Nephron progenitor cell (in vitro differentiated cells): Measurements from ENCODE around the gene LRRC42.

Experiments
- DNase-seq: peaks from one replicate; pipeline ENCODE4 v3.0.0; 2021
- H3K27ac Mint-ChIP-seq: 2 replicates; pipeline ENCODE4 v1.8.0; 2021; ENCODE audit warnings: mild to moderate bottlenecking, moderate library complexity, mixed read lengths
- H3K27me3 Mint-ChIP-seq: 2 replicates; pipeline ENCODE4 v1.8.0; 2021; ENCODE audit warnings: mild to moderate bottlenecking, low read depth, mixed read lengths; ENCODE audit not compliant: poor library complexity
- H3K36me3 Mint-ChIP-seq: 2 replicates; pipeline ENCODE4 v1.8.0; 2021; ENCODE audit warnings: low read depth, mixed read lengths
- H3K4me1 Mint-ChIP-seq: 2 replicates; pipeline ENCODE4 v1.8.0; 2021; ENCODE audit warnings: mixed read lengths
- H3K4me3 Mint-ChIP-seq: 2 replicates; pipeline ENCODE4 v1.8.0; 2021; ENCODE audit warnings: mild to moderate bottlenecking, moderate library complexity, mixed read lengths
- H3K9me3 Mint-ChIP-seq: 2 replicates; pipeline ENCODE4 v1.8.0; 2021; ENCODE audit warnings: mild to moderate bottlenecking, moderate library complexity, mixed read lengths
- TF ChIP-seq, protein P1 (sequence below): fragments of 200-600 bp; sonication (generic); IDR thresholded peaks from 2 replicates; pipeline ENCODE4 v1.5.0; 2021; ENCODE audit warnings: antibody characterized with exemption

Gene LRRC42

DNA sequence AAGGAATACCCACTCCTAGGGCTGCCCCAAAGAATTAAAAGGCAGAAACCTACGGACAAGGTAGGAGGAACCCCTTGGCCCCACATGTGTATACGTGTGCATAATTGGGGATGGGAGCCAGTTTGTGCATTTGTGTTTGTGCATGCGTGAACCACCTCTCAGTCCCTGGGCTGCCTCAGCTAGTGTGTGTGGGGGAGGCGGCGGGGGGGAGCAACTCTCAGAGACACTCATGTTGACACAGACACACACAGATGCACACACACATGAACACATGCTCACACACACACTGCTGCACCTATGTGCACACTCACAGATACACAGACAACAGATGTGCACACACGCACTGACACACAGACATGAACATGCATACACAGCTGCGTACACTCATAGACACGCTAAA, 66.7 kb downstream of the LRRC42 start:
- H3K4me1 Mint-ChIP-seq, result peaks cover 11% of the 10 kb centered on the region
- no peaks in the 10 kb centered on the region for H3K9me3 Mint-ChIP-seq
- DNase-seq, result no peak
- H3K4me3 Mint-ChIP-seq, result no peak overlapping the region
- peaks cover 27% of the 10 kb centered on the region for H3K27me3 Mint-ChIP-seq
- TF ChIP-seq, protein P1, sequence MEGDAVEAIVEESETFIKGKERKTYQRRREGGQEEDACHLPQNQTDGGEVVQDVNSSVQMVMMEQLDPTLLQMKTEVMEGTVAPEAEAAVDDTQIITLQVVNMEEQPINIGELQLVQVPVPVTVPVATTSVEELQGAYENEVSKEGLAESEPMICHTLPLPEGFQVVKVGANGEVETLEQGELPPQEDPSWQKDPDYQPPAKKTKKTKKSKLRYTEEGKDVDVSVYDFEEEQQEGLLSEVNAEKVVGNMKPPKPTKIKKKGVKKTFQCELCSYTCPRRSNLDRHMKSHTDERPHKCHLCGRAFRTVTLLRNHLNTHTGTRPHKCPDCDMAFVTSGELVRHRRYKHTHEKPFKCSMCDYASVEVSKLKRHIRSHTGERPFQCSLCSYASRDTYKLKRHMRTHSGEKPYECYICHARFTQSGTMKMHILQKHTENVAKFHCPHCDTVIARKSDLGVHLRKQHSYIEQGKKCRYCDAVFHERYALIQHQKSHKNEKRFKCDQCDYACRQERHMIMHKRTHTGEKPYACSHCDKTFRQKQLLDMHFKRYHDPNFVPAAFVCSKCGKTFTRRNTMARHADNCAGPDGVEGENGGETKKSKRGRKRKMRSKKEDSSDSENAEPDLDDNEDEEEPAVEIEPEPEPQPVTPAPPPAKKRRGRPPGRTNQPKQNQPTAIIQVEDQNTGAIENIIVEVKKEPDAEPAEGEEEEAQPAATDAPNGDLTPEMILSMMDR, result no peak
- no peak overlapping the region for H3K27ac Mint-ChIP-seq
- H3K36me3 Mint-ChIP-seq, result no peaks in the 10 kb centered on the region

GRCh38 chr1:54013393-54014008, 67.4 kb downstream of the LRRC42 start:
- peaks cover 11% of the 10 kb centered on the region for H3K4me1 Mint-ChIP-seq

DNA sequence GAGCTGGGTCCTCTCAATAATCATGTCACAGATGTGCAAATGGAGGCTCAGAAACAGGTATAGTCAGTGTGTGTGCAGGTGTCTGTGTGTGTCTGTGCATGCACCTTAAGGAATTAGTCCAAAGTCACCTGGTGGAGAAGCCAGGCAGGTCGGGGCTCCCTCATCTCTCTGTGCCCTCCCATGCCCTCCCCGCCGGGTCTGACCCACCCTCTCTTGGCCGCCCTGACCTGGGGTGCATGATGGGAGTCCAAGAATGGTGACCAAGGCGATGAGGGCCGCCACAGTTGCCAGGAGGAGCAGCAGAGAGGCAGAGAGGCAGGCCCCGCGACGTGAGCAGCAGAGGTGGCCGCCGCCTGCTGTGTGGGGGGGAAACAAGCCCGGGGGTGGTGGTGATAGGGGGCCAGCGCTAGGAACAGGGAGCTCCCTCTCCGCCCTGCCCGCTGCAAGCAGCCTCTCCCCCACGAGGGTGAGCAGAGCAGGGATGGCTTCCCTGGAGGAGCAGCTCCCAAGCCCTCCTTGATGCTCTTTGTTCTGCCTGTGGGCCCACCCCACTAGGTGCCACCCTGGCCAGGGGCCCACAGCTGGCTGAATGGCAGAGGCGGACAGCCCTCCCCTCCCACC, 68.0 kb downstream of the LRRC42 start:
- no peak overlapping the region for H3K27ac Mint-ChIP-seq
- TF ChIP-seq, protein P1, result no peak
- no peak for DNase-seq
- no peaks in the 10 kb centered on the region for H3K36me3 Mint-ChIP-seq
- H3K4me3 Mint-ChIP-seq, result no peak overlapping the region
- H3K27me3 Mint-ChIP-seq, result peaks cover 26% of the 10 kb centered on the region
- H3K4me1 Mint-ChIP-seq, result peaks cover 14% of the 10 kb centered on the region
- no peaks in the 10 kb centered on the region for H3K9me3 Mint-ChIP-seq

More at GRCh38 chr1:54013393-54014008, 67.4 kb downstream of the LRRC42 start:
- no peaks in the 10 kb centered on the region for H3K36me3 Mint-ChIP-seq
- DNase-seq, result no peak
- peaks cover 26% of the 10 kb centered on the region for H3K27me3 Mint-ChIP-seq
- TF ChIP-seq, protein P1, result no peak
- no peak overlapping the region for H3K4me3 Mint-ChIP-seq
- no peaks in the 10 kb centered on the region for H3K9me3 Mint-ChIP-seq
- H3K27ac Mint-ChIP-seq, result no peak overlapping the region

- Mint-ChIP-seq H3K27me3 (peaks cover 19% of the 10 kb centered on the region), H3K4me3 (no peak overlapping the region), H3K27ac (no peak overlapping the region), H3K9me3 (no peaks in the 10 kb centered on the region), H3K4me1 (peaks cover 15% of the 10 kb centered on the region), H3K36me3 (no peaks in the 10 kb centered on the region)
- no peak for DNase-seq
- TF ChIP-seq, protein P1, result no peak
Observed at GRCh38 chr1:54016343-54017282, 70.5 kb downstream of the LRRC42 start.
